K562 (cell line): Measurements from ENCODE around the gene CD34. TPM values are rescaled to one million over a fixed set of nuclear protein-coding genes. Genes with fewer than 3 reads are reported as not detected.
A peak's percentile ranks its signal among the peaks of the same experiment; 100 is the strongest.

Experiments used
- ATF1 ChIP-seq, 2 experiments: fragments of 450-650 bp in 1 of 2; IDR thresholded peaks; 2 replicates each; pipeline ENCODE4 v1.6.1; 2016; ENCODE audit warnings: missing compliant biosample characterization in 1 of 2, missing genetic modification characterization in 1 of 2
- E2F3 ChIP-seq: fragments of 250-450 bp; sonication (Bioruptor Pico); IDR thresholded peaks from 2 replicates; pipeline ENCODE4 v1.4.0; 2020; ENCODE audit warnings: mild to moderate bottlenecking
- ETS2 ChIP-seq: IDR thresholded peaks from 2 replicates; pipeline ENCODE4 v1.6.1; 2016; ENCODE audit warnings: borderline replicate concordance, missing genetic modification characterization, mild to moderate bottlenecking, moderate library complexity, missing compliant biosample characterization; ENCODE audit not compliant: poor library complexity, severe bottlenecking
- HDAC6 ChIP-seq: IDR thresholded peaks from 2 replicates; pipeline ENCODE4 v1.6.1; 2012; ENCODE audit warnings: low read depth, mild to moderate bottlenecking, control low read depth, inconsistent platforms, low read length, moderate library complexity
- LCOR ChIP-seq: sonication (generic); formaldehyde crosslinking; IDR thresholded peaks from 2 replicates; pipeline ENCODE4 v1.8.0; 2022; ENCODE audit warnings: mild to moderate bottlenecking, missing genetic modification reagents
- NCOA6 ChIP-seq: fragments of 450-650 bp; IDR thresholded peaks from 2 replicates; pipeline ENCODE4 v1.6.1; 2017; ENCODE audit warnings: mild to moderate bottlenecking
- NFATC3 ChIP-seq: fragments of 450-650 bp; IDR thresholded peaks from 2 replicates; pipeline ENCODE4 v1.6.1; 2017; ENCODE audit warnings: mild to moderate bottlenecking
- SMAD4 ChIP-seq: fragments of 250-450 bp; sonication (Bioruptor Pico); conservative IDR thresholded peaks from 2 replicates; pipeline ENCODE4 v1.8.0; 2021; ENCODE audit warnings: inconsistent platforms, mild to moderate bottlenecking, moderate library complexity
- SNIP1 ChIP-seq: fragments of 450-650 bp; IDR thresholded peaks from 2 replicates; pipeline ENCODE4 v1.7.1; 2017; ENCODE audit warnings: low read depth, mild to moderate bottlenecking
- SRSF7 ChIP-seq: fragments of 200-400 bp; formaldehyde crosslinking; optimal IDR thresholded peaks from 2 replicates; pipeline ENCODE3; 2017; ENCODE audit warnings: mild to moderate bottlenecking, low read depth, low read length
- THRAP3 ChIP-seq: fragments of 450-650 bp; IDR thresholded peaks from 2 replicates; pipeline ENCODE4 v1.6.1; 2016; ENCODE audit warnings: mild to moderate bottlenecking, inconsistent platforms, borderline replicate concordance
- ZNF239 ChIP-seq: fragments of 250-450 bp; sonication (Bioruptor Pico); IDR thresholded peaks from 2 replicates; pipeline ENCODE4 v1.4.0; 2020; ENCODE audit warnings: mild to moderate bottlenecking
- ZNF347 ChIP-seq: fragments of 450-650 bp; formaldehyde crosslinking; IDR thresholded peaks from 2 replicates; pipeline ENCODE4 v1.4.0; 2020; ENCODE audit warnings: low read depth, mild to moderate bottlenecking, moderate library complexity
- ZNF699 ChIP-seq: fragments of 250-450 bp; sonication (Bioruptor Pico); IDR thresholded peaks from 2 replicates; pipeline ENCODE4 v1.8.0; 2021; ENCODE audit warnings: mild to moderate bottlenecking, moderate library complexity; ENCODE audit not compliant: insufficient replicate concordance
- ZNF707 ChIP-seq: fragments of 250-450 bp; sonication (Bioruptor Pico); conservative IDR thresholded peaks from 2 replicates; pipeline ENCODE4 v1.8.0; 2022; ENCODE audit warnings: inconsistent platforms, mild to moderate bottlenecking, moderate library complexity
- polyA plus RNA-seq, 8 experiments: library from polyadenylated mRNA; depleted of rRNA in 4 of 8; stranded (reverse) in 5 of 8; unstranded in 3 of 8; fragments of >200 nt; fragmentation: Nextera tagmentation in 2 of 8; fragmentation: Illumina TruSeq in 1 of 8; extraction: Ambion mirVana in 2 of 8; extraction: Trizol in 1 of 8; gene quantifications; 2 replicates each; pipeline versions ENCODE4 v1.2.1 to v1.2.3, GENCODE V29; 2011 to 2014; ENCODE audit warnings: inconsistent platforms in 1 of 8, missing spikeins in 1 of 8
- total RNA-seq, 7 experiments: library from RNA; depleted of rRNA in 6 of 7; stranded (reverse); fragments of >200 nt in 6 of 7; fragmentation: Illumina TruSeq in 2 of 7; extraction: Trizol in 2 of 7; gene quantifications; 2 replicates each; pipeline versions ENCODE4 v1.2.1 to v1.2.3, GENCODE V29; 2011 to 2021; ENCODE audit warnings: low replicate concordance in 1 of 7
- TF ChIP-seq, protein P1 (sequence below), 3 experiments: fragments of 200-800 bp in 1 of 3; fragments of 250-450 bp in 1 of 3; fragments of 450-650 bp in 1 of 3; sonication (Bioruptor Pico) in 1 of 3; sonication (Bioruptor generic) in 1 of 3; formaldehyde crosslinking in 1 of 3; IDR thresholded peaks; 2 replicates each; pipeline versions ENCODE4 v1.6.1 to v1.8.0; 2016 to 2022; ENCODE audit warnings: mild to moderate bottlenecking in 2 of 3, missing genetic modification characterization in 2 of 3, missing compliant biosample characterization in 1 of 3, moderate library complexity in 1 of 3
- TF ChIP-seq, protein P2 (sequence below): fragments of 450-650 bp; IDR thresholded peaks from 2 replicates; pipeline ENCODE4 v1.6.1; 2018; ENCODE audit not compliant: partially characterized antibody
- TF ChIP-seq, protein P3 (sequence below): sonication (generic); formaldehyde crosslinking; IDR thresholded peaks from 2 replicates; pipeline ENCODE4 v1.9.0; 2022; ENCODE audit warnings: mild to moderate bottlenecking, missing genetic modification reagents

The CD34 gene
- total and polyA plus RNA-seq, 9 of the 15 experiments (the other 6 are each of a cell fraction or from before 2014, with no cell fraction given), result not detected

DNA sequence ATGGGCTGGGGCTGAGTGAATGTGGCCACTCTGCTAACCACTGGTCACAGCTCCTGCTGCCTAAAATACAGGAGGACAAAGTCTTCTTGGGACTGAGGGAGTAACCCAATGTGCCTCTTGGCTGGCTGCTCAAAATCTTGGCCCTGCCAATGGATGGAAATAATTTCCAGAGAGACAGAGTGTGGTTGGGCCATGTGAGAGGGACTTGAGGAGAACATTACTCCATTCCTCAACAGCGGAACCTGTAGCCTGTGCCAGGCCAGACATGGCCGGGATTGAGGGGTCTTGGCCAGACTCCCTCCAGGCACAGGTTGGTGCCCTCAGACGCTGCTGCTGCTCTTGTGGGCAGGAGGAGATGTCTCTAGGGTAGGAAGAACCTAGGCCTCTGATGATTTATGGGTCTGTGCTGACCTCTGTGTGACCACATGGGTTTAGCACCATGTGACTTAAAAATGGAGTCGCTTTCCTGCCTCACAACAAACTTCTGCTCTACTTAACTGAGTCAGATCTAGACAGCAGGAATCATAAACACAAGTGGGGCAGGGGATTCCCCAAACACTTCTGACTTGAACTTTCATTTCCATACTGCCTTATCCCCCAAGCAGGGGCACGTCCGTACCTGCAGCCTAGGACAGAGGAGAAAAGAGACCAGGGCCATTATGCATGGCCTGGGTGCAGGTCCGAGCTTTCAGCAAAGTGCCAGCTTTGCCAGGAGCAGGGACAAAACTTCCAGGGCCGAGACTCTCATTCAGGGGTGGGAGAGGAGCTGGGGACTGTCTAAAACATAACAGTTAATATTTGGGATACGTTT is 79.2 kb downstream of the CD34 start (continued):
- no peak for TF ChIP-seq ETS2 (tag)
- TF ChIP-seq SNIP1, result no peak
- no peak for TF ChIP-seq NCOA6
- TF ChIP-seq E2F3 (CRISPR knock-in tag), result peak; percentile 52; the same call in 1 of the 2 replicates
- TF ChIP-seq, protein P1, sequence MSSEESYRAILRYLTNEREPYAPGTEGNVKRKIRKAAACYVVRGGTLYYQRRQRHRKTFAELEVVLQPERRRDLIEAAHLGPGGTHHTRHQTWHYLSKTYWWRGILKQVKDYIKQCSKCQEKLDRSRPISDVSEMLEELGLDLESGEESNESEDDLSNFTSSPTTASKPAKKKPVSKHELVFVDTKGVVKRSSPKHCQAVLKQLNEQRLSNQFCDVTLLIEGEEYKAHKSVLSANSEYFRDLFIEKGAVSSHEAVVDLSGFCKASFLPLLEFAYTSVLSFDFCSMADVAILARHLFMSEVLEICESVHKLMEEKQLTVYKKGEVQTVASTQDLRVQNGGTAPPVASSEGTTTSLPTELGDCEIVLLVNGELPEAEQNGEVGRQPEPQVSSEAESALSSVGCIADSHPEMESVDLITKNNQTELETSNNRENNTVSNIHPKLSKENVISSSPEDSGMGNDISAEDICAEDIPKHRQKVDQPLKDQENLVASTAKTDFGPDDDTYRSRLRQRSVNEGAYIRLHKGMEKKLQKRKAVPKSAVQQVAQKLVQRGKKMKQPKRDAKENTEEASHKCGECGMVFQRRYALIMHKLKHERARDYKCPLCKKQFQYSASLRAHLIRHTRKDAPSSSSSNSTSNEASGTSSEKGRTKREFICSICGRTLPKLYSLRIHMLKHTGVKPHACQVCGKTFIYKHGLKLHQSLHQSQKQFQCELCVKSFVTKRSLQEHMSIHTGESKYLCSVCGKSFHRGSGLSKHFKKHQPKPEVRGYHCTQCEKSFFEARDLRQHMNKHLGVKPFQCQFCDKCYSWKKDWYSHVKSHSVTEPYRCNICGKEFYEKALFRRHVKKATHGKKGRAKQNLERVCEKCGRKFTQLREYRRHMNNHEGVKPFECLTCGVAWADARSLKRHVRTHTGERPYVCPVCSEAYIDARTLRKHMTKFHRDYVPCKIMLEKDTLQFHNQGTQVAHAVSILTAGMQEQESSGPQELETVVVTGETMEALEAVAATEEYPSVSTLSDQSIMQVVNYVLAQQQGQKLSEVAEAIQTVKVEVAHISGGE (CRISPR knock-in tag; IDR thresholded peaks at IDR 0.05), result 0 out of 6 replicates have a peak, but pooled peaks of 1 of the 3 experiments have one; percentile 36
- no peak for TF ChIP-seq THRAP3
- TF ChIP-seq SRSF7, result no peak
- TF ChIP-seq, protein P2, sequence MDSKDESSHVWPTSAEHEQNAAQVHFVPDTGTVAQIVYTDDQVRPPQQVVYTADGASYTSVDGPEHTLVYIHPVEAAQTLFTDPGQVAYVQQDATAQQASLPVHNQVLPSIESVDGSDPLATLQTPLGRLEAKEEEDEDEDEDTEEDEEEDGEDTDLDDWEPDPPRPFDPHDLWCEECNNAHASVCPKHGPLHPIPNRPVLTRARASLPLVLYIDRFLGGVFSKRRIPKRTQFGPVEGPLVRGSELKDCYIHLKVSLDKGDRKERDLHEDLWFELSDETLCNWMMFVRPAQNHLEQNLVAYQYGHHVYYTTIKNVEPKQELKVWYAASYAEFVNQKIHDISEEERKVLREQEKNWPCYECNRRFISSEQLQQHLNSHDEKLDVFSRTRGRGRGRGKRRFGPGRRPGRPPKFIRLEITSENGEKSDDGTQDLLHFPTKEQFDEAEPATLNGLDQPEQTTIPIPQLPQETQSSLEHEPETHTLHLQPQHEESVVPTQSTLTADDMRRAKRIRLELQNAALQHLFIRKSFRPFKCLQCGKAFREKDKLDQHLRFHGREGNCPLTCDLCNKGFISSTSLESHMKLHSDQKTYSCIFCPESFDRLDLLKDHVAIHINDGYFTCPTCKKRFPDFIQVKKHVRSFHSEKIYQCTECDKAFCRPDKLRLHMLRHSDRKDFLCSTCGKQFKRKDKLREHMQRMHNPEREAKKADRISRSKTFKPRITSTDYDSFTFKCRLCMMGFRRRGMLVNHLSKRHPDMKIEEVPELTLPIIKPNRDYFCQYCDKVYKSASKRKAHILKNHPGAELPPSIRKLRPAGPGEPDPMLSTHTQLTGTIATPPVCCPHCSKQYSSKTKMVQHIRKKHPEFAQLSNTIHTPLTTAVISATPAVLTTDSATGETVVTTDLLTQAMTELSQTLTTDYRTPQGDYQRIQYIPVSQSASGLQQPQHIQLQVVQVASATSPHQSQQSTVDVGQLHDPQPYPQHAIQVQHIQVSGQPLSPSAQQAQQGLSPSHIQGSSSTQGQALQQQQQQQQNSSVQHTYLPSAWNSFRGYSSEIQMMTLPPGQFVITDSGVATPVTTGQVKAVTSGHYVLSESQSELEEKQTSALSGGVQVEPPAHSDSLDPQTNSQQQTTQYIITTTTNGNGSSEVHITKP, result no peak
- no peak for TF ChIP-seq NFATC3
- TF ChIP-seq ATF1 (CRISPR knock-in tag; IDR thresholded peaks at IDR 0.05), result no peak
- TF ChIP-seq ATF1 (tag; IDR thresholded peaks at IDR 0.05), result no peak
- TF ChIP-seq LCOR (CRISPR knock-in tag), result no peak
- 0 out of 2 replicates have a peak, but pooled peaks have one; percentile 6 for TF ChIP-seq ZNF707 (CRISPR knock-in tag)
- TF ChIP-seq, protein P3, sequence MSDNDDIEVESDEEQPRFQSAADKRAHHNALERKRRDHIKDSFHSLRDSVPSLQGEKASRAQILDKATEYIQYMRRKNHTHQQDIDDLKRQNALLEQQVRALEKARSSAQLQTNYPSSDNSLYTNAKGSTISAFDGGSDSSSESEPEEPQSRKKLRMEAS (CRISPR knock-in tag), result 0 out of 2 replicates have a peak, but pooled peaks have one; percentile 18
- TF ChIP-seq ZNF699, result no peak
- TF ChIP-seq ZNF347, result 0 out of 2 replicates have a peak, but pooled peaks have one; percentile 41
- peak; percentile 54; the same call in 1 of the 2 replicates for TF ChIP-seq ZNF239
- TF ChIP-seq SMAD4 (CRISPR knock-in tag), result peak; percentile 42; the same call in 1 of the 2 replicates
- no peak for TF ChIP-seq HDAC6
